OCI-LY7 (cell line): ENCODE measurements around the gene AXIN1. TPM values are rescaled to one million over a fixed set of nuclear protein-coding genes. Genes with fewer than 3 reads are reported as not detected.
A peak's percentile ranks its signal among the peaks of the same experiment; 100 is the strongest.

Source experiments
- BruUV-seq: library from RNA; stranded (reverse); fragments of 400-500 nt; replicated peaks from 2 replicates; lab custom pipeline; 2021; lab: Mats Ljungman, UMichigan
- CTCF ChIA-PET: fragments of 300-600 bp; sonication (Branson Sonifier 250); formaldehyde crosslinking; loops from one replicate; lab custom pipeline; 2022; ENCODE audit warnings: antibody characterized with exemption; ENCODE audit not compliant: unreplicated experiment; lab: Charles Lee
- POLR2A ChIA-PET: fragments of 300-600 bp; sonication (Branson Sonifier 250); formaldehyde crosslinking; loops from one replicate; lab custom pipeline; 2022; ENCODE audit warnings: antibody characterized with exemption; lab: Charles Lee
- DNase-seq: peaks from one replicate; pipeline ENCODE4 v3.0.0-alpha.2; 2015; ENCODE audit warnings: low spot score
- H2AFZ ChIP-seq: fragments of 200-600 bp; sonication (generic), shearing (Covaris generic); 2 replicates; pipeline ENCODE4 v1.6.1; 2014; ENCODE audit warnings: mild to moderate bottlenecking, antibody characterized with exemption, low read length, moderate library complexity
- H3K27ac ChIP-seq: fragments of 200-600 bp; sonication (generic); 2 replicates; pipeline ENCODE4 v1.5.1; 2014; ENCODE audit warnings: mixed run types, low read depth, mild to moderate bottlenecking, moderate library complexity, low read length, inconsistent platforms; ENCODE audit not compliant: poor library complexity, severe bottlenecking
- H3K36me3 ChIP-seq: fragments of 200-600 bp; sonication (generic); 2 replicates; pipeline ENCODE4 v1.6.1; 2014; ENCODE audit warnings: mild to moderate bottlenecking, antibody characterized with exemption, low read length, moderate library complexity, mixed read lengths; ENCODE audit not compliant: insufficient read depth
- H3K4me1 ChIP-seq: fragments of 200-600 bp; sonication (generic); 2 replicates; pipeline ENCODE4 v1.5.1; 2014; ENCODE audit warnings: mild to moderate bottlenecking, low read length; ENCODE audit not compliant: insufficient read depth, poor library complexity, severe bottlenecking
- H3K4me2 ChIP-seq: fragments of 200-600 bp; sonication (generic); 2 replicates; pipeline ENCODE4 v1.6.1; 2014; ENCODE audit warnings: mild to moderate bottlenecking, low read length
- H3K4me3 ChIP-seq: fragments of 200-600 bp; sonication (generic); 2 replicates; pipeline ENCODE4 v1.5.1; 2014; ENCODE audit warnings: mild to moderate bottlenecking, low read depth, low read length; ENCODE audit not compliant: poor library complexity, severe bottlenecking
- H3K79me2 ChIP-seq: fragments of 200-600 bp; sonication (generic); 2 replicates; pipeline ENCODE4 v1.6.1; 2016; ENCODE audit warnings: low read depth, mild to moderate bottlenecking, low read length, moderate library complexity, mixed read lengths; ENCODE audit not compliant: insufficient read depth
- H3K9me2 ChIP-seq: fragments of 200-600 bp; sonication (generic); 2 replicates; pipeline ENCODE4 v1.6.1; 2016; ENCODE audit warnings: mild to moderate bottlenecking, low read length, mixed read lengths; ENCODE audit not compliant: insufficient read depth
- H3K9me3 ChIP-seq: fragments of 200-600 bp; sonication (generic); 2 replicates; pipeline ENCODE4 v1.6.1; 2014; ENCODE audit warnings: mild to moderate bottlenecking, mixed run types, low read length, mixed read lengths
- H4K20me1 ChIP-seq: fragments of 200-600 bp; sonication (generic); 2 replicates; pipeline ENCODE4 v1.6.1; 2014; ENCODE audit warnings: mild to moderate bottlenecking, antibody characterized with exemption, low read length, moderate library complexity, mixed read lengths; ENCODE audit not compliant: insufficient read depth
- EZH2phosphoT487 ChIP-seq: fragments of 200-600 bp; sonication (generic); IDR thresholded peaks from 2 replicates; pipeline ENCODE4 v1.6.1; 2018; ENCODE audit warnings: low read depth, borderline replicate concordance, mild to moderate bottlenecking, mixed run types, antibody characterized with exemption, low read length, moderate library complexity, mixed read lengths
- intact Hi-C: fragments of 100-400 bp; cut with micrococcal nuclease; formaldehyde crosslinking; loops from one replicate; pipeline ENCODE4 v1.10.0; 2022; ENCODE audit not compliant: unreplicated experiment
- total RNA-seq, 2 experiments: library from RNA; depleted of rRNA in 1 of 2; stranded (reverse); fragments of >200 nt in 1 of 2; shearing (Covaris generic) in 1 of 2; gene quantifications; 2 replicates each; pipeline ENCODE4 v1.2.3, GENCODE V29; 2014 to 2022
- TF ChIP-seq, protein P1 (sequence below): fragments of 200-600 bp; sonication (generic); conservative IDR thresholded peaks from 2 replicates; pipeline ENCODE4 v1.5.1; 2014; ENCODE audit warnings: mild to moderate bottlenecking, antibody characterized with exemption, low read length, moderate library complexity, mixed read lengths

AXIN1 gene
- total RNA-seq, 2 experiments from 2014 or later, result 29.0 to 30.3 TPM

DNA sequence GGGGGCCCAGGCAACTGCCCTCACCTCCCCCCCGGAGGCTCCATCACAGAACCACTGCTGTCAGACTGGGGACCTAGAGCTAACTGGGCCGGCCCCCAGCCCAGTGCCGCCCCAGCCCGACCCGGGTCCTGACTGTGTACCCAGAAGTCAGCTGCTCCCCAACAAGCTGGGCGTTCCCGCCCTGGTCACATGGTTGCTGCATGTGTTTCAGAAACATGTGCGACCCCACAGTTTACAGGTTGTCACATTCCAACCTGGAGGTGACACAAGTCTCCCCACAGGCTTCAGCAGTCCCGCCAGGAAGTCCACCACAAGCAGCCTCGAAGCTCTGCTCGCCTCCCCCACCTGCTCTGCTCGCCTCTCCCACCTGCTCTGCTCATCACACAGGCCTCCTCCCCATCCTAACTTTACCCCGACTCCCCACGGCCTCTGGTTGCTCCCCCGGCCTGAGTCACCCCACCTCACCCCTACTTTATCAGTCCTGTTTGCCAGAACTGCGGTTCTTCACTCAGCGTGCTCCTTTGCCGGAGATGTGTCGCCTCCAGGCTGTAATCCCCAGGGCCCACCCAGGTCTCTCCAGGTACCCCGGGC is 16.8 kb upstream of the AXIN1 start:
- Histone ChIP-seq H3K9me3 (no peaks in the 10 kb centered on the region), H3K4me3 (peak overlapping the region; percentile 51), H3K4me1 (peaks cover 12% of the 10 kb centered on the region), H3K4me2 (peak overlapping the region; percentile 50; the same call in 1 of the 2 replicates), H2AFZ (no peak overlapping the region), H3K36me3 (peaks cover 49% of the 10 kb centered on the region), H3K27ac (no peak overlapping the region), H4K20me1 (no peaks in the 10 kb centered on the region), H3K79me2 (no peaks in the 10 kb centered on the region), H3K9me2 (no peaks in the 10 kb centered on the region)
- CTCF ChIA-PET, result no interaction called here
- BruUV-seq, result no TSS peak
- POLR2A ChIA-PET, result no interaction called here
- intact Hi-C loops, result no loop called here
- no peak for DNase-seq
- no peak for TF ChIP-seq EZH2phosphoT487
- TF ChIP-seq, protein P1, sequence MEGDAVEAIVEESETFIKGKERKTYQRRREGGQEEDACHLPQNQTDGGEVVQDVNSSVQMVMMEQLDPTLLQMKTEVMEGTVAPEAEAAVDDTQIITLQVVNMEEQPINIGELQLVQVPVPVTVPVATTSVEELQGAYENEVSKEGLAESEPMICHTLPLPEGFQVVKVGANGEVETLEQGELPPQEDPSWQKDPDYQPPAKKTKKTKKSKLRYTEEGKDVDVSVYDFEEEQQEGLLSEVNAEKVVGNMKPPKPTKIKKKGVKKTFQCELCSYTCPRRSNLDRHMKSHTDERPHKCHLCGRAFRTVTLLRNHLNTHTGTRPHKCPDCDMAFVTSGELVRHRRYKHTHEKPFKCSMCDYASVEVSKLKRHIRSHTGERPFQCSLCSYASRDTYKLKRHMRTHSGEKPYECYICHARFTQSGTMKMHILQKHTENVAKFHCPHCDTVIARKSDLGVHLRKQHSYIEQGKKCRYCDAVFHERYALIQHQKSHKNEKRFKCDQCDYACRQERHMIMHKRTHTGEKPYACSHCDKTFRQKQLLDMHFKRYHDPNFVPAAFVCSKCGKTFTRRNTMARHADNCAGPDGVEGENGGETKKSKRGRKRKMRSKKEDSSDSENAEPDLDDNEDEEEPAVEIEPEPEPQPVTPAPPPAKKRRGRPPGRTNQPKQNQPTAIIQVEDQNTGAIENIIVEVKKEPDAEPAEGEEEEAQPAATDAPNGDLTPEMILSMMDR, result no peak

DNA sequence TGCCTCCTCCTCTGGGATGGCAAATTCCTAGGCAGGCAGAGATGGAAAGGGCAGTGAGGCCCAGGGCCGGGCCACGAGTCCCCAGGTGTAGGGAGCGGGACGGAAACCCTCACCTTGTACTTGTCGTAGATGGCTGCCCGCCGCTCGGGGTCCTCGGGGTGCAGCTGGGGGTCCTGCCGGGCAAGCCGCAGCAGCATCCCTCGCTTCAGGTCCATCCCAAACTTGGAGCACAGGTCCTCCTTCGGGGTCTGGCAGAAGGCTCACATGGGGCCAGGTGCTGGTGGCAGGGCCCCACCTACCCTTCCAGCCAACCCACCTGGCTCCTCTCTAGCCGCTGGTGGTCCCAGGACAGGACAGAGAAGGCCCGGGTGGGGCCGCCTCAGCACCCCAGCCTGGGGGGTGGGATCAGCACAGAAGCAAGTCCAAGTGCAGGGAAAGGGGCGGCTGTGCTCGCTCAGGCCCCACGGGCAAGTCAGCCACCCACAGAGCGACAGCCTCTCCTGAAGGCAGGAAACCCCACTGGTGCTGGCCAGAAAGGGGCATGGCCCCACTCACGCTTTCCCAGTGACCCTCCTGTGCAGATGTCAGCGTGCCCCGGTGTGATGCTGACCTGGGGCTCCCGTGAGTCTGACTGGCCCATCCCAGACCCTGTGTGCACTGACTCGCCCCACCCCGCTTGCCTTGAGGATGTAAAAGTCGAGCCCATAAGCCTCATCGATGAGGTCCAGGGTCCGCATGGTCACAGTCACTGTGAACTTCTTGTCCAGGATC is 16.1 kb upstream of the AXIN1 start:
- ChIA-PET CTCF (no interaction called here), POLR2A (no interaction called here)
- BruUV-seq, result no TSS peak
- Histone ChIP-seq H4K20me1 (no peaks in the 10 kb centered on the region), H3K36me3 (peaks cover 44% of the 10 kb centered on the region), H3K4me2 (no peak overlapping the region), H2AFZ (no peak overlapping the region), H3K27ac (no peak overlapping the region), H3K9me2 (no peaks in the 10 kb centered on the region), H3K4me1 (peaks cover 12% of the 10 kb centered on the region), H3K79me2 (no peaks in the 10 kb centered on the region), H3K4me3 (no peak overlapping the region), H3K9me3 (no peaks in the 10 kb centered on the region)
- TF ChIP-seq, protein P1, result no peak
- TF ChIP-seq EZH2phosphoT487, result no peak
- no peak for DNase-seq
- intact Hi-C loops, result no loop called here

DNA sequence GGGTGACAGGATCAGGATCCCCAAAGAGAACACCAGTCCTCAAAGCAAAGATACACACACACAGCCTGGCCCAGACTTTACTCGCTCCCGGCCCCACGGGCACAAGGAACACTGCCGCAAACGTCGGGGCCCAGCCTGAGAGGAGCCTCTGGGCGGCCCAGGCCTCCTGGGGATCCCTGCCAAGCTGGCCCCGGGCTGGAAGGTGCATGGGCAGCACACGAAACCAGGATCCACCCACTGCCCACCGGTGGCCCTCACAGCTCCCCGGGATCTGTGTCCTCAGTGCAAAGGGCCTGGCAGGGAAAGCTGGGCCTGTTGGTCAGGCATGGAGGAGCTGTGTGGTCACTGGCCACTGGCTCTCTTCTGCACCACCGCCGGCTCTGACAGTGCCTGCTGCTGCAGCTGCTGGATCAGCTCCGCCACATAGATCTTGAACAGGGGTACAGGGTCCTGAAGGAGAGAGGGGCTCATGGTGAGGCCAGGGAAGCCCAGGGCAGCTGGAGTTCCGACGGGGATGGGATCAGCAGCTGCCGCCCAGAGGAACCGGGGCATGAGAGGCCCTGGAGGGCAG is 14.9 kb upstream of the AXIN1 start:
- H3K36me3 ChIP-seq, result peaks cover 38% of the 10 kb centered on the region
- no peak for DNase-seq
- POLR2A ChIA-PET, result no interaction called here
- CTCF ChIA-PET, result no interaction called here
- no peak overlapping the region for H2AFZ ChIP-seq
- H3K27ac ChIP-seq, result no peak overlapping the region
- H3K79me2 ChIP-seq, result no peaks in the 10 kb centered on the region
- no peaks in the 10 kb centered on the region for H3K9me3 ChIP-seq
- TSS peak; percentile 57 for BruUV-seq
- no peak overlapping the region for H3K4me2 ChIP-seq
- no peaks in the 10 kb centered on the region for H3K9me2 ChIP-seq
- intact Hi-C loops, result no loop called here
- no peaks in the 10 kb centered on the region for H4K20me1 ChIP-seq
- TF ChIP-seq EZH2phosphoT487, result no peak
- TF ChIP-seq, protein P1, result no peak
- peaks cover 12% of the 10 kb centered on the region for H3K4me1 ChIP-seq
- no peak overlapping the region for H3K4me3 ChIP-seq
